ENCODE measurements around the gene CC2D1B.
A peak's percentile ranks its signal among the peaks of the same experiment; 100 is the strongest.
"Not testable (repeated sequence)": the region's sequence is repeated elsewhere in the genome, so short reads cannot be mapped to it uniquely, and the experiment has no call there.

Gene CC2D1B, protein sequence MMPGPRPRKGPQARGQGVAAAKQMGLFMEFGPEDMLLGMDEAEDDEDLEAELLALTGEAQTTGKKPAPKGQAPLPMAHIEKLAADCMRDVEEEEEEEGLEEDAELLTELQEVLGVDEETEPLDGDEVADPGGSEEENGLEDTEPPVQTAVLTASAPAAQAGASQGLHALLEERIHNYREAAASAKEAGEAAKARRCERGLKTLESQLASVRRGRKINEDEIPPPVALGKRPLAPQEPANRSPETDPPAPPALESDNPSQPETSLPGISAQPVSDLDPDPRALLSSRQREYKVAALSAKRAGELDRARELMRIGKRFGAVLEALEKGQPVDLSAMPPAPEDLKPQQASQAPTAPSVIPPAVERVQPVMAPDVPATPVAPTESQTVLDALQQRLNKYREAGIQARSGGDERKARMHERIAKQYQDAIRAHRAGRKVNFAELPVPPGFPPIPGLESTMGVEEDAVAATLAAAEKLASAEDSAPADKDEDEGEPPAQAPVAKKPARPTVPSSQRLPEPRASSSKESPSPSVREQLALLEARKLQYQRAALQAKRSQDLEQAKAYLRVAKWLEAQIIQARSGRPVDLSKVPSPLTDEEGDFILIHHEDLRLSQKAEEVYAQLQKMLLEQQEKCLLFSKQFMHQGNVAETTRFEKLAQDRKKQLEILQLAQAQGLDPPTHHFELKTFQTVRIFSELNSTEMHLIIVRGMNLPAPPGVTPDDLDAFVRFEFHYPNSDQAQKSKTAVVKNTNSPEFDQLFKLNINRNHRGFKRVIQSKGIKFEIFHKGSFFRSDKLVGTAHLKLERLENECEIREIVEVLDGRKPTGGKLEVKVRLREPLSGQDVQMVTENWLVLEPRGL

DNA sequence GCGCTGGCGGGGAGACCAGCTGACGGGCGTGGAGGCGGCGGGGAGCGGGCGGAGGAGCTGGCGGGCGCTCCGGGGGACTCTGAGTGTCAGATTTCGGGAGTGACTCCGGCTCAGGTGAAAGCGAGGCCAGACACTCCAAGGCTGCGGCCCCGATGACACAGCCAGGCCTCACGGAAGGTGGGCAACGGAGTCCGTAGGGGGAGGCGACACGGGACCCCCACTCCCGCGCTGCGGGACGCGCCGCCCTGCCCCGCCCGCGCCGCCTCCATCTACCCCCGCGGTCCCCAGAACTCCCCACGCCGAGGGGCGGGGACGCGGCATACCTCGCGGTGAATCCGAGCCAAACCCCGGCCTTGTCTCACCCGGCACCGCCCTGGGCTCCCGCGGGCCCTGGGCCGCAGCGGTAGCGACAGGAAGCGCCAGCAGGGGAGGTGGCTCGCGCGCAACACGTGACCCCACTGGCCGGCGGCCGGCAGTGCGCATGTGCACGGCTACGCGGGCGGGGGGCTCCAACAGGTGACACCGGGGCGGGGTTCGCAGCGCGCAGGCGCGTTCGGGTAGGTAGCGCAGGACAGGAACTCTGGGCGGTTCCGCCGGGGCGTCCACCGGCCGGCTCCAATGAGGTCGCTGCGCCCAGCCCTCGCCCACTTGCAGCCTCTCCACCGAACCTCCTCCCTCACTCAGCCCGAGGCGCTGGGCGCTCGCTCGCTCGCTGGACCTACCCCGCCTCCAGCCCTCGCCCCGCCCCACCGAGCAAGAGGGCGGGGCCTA lies at the start of gene CC2D1B:
Gene CC2D1B, minus strand, starts transcription at position 460 of the 771 bp plus-strand sequence. CDS start 1,585 bp downstream, outside the sequence.
- peak; percentile 100 for DNase-seq

DNA sequence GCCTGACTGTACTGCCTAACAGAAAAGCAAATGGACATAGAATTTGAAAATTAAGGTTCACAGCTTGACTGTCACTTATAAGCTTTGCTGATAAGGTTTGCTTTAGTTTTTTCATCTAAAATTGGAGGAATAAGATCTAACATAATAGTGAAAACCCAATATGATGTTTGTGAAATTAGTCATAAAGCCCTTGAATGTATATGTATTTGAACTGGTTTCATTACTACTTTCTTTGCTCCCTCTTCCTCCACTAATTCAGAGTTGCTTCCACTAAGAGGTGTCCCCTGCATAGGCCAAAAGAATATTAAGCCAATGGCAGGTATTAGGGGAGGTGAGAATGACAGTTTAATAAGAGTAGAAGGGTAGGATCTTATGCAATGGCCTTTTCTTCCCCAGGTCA lies 48.9 kb upstream of the CC2D1B start:
- DNase-seq = no peak

DNA sequence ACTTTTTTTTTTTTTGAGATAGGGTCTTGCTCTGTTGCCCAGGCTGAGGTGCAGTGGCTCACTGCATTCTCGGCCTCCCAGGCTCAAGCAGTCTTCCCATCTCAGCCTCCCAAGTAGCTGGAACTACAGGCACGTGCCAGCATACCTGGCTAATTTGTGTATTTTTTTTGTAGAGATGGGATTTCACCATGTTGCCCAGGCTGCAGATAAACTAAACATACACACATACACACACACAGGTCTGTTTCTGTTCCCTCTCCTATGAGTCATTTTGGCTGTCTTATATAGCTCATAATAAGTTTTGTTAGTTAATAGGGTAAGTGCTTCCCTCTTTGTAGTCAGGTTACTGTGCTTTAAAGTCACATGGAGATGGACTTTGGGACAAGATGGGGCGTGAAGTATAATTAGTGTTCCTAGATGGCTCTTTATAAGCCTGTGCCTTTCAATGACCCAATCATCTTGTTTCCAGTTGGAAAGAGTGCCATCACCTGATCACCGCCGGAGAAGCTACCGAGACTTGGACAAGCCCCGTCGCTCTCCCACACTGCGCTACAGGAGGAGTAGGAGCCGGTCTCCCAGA lies 47.5 kb upstream of the CC2D1B start:
- no peak for DNase-seq

DNA sequence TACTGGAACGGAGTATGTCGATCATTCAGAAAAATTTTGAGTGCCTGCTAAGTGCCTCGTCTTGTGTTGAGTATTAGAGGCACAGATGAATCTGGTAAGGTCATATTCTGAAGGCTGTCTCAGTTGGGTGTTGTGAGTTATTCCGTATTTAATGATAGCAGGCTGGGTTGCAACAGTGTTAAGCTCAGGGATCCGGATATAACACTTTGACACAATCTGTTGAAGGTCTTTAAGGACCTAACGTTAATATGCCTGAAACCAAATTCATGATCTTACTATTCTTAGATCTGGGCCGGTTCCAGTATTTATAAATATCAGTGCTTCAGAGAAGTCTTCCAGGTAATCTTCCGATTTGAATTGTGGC lies 39.0 kb upstream of the CC2D1B start:
- no peak for DNase-seq

DNA sequence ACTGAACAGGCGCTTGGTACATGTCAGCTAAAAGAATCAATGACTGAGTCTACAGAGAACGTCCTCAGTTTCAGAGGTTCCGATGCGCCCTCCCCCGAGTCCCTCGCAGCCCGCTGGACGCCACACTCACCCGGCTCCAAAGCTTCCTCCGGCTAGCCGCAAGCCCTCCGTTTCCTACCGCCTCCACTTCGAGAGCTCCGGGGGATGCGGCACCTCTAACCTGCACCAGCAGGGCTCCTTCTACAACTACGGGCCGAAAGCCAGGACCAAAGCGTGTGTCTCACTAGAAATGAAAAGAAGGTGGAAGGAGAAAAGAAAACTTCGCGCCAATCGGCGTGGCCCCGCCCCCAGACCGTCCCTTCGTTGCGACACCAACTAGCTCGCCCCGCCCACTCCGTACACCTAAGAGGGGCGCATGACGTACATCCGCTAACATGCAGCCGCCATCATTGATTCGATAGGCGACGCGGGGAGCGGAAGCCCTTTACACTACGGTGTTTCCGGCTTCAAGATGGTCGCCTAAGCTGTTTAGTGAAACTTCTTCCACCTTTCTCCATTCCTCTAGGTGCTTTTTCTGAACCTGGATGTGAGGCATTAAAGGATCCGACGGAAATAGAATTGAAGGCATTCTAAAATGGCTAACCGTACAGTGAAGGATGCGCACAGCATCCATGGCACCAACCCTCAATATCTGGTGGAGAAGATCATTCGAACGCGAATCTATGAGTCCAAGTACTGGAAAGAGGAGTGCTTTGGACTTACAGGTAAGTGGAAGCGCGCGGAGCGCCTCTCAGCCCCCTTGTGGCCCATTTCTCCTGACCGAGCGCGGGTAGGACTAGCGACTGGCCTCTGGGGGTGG lies 38.3 kb upstream of the CC2D1B start, which contains the start of the genes ORC1 and PRPF38A:
Gene ORC1, minus strand, starts transcription at position 308 of the 859 bp plus-strand sequence. CDS start 2,200 bp downstream, outside the sequence.
Gene PRPF38A, plus strand, starts transcription at position 487 of the 859 bp plus-strand sequence. Its CDS starts 148 bp downstream, at position 635.
- peak; percentile 94 for DNase-seq

DNA sequence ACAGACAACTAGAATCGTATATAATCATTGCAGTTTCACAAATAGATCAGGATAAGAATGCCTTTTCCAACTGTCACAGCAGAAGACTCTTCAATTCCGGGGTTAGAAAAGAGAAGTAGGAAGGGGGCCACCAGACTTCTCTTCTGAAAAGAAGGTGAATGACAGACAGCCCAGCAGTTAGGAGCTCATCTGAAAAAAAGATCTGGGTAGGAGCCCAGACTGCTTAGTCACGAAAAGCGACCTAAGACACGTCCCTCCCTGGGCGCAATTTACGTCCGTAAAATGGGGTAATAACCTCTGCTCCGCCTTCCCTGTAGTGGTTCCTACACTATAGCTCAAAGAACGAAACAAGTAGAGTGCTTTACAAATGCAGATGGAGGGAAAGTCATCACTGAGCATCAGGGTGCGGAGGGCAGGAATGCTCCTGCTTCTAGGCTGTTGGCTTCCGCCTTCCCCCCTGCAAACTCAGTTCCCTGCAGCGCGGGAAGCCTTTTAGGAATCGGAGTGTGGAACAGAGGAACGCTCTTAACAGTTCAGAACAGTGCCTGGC lies 37.6 kb upstream of the CC2D1B start:
- peak; percentile 31 for DNase-seq

DNA sequence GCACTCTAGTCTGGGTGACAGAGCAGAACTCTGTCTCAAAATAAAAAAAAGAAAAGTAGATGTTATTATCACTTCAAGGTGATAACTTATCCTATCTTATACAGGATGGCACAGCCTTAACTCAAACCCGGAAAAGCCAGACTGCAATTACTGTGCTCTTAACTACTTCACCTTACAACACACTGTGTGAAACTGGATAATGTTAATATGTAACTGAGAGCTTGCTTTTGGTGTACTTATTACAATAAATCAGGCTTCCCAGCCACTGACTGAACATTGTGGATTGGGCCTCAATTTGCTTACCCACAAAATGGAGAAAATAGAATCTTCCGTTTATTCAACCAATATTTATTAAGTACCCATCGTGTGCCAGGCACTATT lies 36.8 kb upstream of the CC2D1B start:
- DNase-seq = no peak

DNA sequence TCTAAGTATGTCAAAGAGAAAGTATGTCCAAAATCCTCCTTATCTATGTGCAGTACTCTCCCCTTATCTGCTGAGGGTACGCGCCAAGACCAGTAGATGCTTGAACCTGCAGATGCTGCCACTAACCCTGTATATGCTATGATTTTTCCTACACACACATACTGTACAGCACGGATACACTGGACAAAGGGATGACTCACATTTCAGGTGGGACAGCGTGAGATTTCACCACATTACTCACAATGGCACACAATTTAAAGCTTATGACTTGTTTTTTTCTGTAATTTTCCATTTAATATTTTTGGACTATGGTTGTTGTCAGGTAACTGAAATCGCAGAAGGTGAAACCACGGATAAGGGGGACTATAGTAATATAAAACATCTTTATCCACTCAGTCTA lies 34.1 kb upstream of the CC2D1B start:
- no peak for DNase-seq

DNA sequence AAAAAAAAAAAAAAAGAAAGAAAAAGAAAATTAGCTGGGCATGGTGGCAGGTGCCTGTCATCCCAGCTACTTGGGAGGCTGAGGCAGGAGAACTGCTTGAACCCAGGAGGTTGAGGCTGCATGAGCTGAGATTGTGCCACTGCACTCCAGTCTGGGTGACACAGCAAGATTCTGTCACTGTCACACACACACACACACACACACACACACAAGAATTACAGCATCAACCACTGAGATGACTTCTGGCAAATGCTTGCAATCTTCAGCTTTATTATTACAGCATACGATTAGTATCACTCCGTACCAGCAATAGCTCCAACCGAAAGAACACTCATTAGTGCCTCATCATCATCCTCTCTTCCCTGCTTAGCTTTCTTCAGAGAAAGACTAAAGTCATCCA lies 33.6 kb upstream of the CC2D1B start:
- no peak for DNase-seq

DNA sequence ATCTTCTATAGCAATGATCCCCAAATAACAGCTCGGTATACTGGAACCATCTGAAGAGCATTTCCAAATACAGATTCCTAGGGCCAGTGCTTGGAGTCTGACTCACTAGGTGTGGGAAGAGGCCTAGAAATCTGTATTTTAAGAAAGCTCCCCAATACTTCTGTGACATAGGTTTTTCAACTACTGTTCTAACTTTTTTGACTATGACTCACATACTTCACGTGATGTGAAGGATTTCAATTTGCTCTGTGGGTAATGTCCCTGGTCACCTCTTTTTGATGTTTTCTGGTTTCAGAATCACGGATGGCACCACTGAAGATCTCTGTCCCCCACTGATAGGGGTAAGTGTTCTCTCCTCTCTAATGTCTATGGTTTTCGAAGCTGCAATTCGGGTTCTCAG lies 27.2 kb upstream of the CC2D1B start:
- DNase-seq = no peak

DNA sequence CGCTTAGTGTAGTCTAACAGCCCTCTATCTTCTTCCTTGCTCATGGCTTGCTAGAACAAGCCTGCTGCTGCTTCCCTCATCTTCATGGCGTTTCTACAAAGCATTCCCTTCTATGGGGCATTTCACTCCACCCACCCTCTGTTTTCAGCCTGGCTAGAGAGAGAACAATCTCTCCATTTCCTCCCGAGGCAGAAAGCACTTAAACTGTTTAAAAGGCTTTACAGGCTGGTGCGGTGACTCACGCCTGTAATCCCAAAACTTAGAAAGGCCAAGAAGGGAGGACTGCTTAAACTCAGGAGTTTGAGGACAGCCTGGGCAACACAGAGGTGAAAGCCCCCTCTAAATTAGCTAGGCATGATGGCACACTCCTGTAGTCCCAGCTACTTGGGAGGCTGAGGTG lies 20.5 kb upstream of the CC2D1B start:
- DNase-seq = no peak

DNA sequence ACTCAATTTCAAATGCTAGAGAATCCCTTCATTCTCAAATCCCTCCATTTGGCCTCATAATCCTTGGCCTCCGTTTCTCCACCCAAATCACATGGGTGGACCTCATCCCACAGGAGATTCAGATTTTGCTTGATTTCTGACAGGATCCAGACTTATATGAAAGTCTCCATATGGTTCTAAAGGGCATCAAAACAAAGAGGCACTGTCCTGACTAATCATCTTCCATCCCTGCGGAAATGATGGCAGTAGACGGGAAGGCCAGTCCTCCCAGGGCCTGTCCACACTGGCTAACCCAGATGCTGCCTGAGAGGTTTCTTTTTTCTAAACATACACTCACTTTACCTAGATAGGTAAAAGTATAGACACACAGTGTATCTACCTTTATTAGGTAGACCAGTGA lies 19.4 kb upstream of the CC2D1B start:
- DNase-seq = no peak

DNA sequence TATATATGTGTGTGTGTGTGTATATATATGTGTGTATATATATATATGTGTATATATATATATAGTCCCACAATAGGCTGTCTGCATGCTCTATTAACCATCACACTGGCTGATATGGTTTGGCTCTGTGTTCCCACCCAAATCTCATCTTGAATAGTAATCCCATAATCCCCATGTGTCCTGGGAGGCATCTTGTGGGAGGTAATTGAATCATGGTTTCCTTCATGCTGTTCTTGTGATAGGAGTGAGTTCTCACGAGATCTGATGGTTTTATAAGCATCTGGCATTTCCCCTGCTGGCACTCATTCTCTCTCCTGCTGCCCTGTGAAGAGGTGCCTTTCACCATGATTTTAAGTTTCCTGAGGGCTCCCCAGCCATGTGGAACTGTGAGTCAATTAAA lies 3.8 kb upstream of the CC2D1B start:
- DNase-seq = not testable (repeated sequence)

DNA sequence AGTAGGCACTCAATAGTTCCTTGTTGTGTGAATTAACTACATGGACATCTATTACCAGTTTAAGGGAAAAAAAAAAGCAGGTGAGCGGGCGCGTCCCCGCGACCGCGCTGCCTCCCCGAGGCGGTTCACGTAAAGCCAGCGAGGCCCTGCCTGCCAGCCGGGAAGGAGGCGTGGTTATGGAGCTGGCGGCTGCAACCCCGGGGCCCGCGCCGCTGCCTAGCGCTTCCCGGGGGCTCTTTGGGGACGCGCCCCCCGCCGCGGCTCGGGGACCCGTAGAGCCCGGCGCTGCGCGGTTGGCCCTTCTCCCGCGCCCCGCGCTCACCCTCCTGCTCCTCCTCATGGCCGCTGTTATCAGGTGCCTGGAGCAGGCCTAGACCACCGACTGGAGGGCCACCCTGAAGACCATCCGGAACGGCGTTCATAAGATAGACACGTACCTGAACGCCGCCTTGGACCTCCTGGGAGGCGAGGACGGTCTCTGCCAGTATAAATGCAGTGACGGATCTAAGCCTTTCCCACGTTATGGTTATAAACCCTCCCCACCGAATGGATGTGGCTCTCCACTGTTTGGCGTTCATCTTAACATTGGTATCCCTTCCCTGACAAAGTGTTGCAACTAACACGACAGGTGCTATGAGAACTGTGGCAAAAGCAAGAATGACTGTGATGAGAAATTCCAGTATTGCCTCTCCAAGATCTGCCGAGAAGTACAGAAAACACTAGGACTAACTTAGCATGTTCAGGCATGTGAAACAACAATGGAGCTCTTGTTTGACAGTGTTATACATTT lies 2.6 kb upstream of the CC2D1B start:
- DNase-seq = peak; percentile 53

DNA sequence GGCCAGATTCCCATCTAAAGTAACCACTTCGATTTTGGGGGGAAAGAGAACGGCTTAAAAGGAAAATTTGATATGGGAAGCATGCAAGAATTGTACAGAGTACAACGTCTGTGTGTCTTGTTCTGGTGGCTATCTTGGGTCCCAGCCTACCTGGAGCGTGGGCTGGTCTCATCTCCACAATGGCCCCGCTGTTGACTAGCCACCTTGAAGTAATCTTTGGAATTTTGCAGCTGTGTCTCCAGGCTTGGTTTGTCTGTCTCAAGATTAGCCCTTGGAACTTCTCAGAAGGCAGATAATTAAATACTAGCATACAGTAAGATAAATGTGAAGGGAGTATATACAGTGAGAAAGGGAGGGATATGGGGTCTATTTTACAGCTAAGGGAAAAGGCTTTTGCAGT lies 1.3 kb upstream of the CC2D1B start:
- no peak for DNase-seq

DNA sequence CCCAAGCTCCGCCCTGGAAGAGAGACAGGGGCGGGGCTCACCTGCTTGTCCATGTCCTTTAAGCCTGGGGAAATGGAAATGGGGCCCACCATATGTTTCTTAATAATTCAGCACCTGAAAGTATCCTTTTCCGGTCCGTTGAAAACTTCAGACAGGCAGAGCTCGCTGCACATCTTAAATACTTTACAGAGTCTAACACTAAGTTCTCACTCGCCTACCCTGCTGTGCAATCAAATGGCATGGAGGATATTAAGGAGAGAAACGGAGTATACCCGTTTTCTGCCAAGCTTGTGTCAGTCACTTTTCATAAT lies 467 bp upstream of the CC2D1B start:
- DNase-seq = no peak

DNA sequence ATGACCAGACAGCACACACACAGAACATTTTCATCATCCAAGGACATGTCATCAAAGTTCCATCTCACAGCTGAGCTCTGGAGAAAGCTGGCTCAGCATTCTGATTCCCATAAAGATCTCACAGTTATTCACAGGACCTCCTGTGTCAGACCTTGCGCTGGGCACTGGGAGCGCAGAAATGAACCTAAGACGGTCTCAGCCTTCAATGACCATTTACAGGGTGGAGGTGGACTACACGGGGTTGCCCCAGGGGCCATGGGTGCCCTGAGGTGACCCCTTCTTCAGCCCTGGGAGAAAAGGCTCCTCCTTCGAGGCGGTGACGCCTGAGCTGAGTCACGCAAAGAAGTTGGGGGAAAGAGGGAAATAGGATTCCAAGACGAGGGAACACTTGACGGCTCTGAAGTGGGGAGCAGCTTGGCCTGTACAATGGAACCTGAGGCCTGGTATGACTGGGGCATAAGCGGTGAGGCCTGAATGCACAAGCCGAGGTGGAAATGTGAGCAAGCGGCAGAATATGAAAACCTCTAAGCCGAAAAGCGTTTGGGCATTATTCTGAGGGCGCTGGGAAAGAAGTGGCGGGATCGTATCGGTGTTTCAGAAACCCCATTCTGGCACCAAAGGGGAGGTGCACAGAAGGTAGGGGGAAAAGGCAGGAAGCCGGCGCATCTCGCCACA lies 797 bp downstream of the CC2D1B start:
- DNase-seq = no peak

DNA sequence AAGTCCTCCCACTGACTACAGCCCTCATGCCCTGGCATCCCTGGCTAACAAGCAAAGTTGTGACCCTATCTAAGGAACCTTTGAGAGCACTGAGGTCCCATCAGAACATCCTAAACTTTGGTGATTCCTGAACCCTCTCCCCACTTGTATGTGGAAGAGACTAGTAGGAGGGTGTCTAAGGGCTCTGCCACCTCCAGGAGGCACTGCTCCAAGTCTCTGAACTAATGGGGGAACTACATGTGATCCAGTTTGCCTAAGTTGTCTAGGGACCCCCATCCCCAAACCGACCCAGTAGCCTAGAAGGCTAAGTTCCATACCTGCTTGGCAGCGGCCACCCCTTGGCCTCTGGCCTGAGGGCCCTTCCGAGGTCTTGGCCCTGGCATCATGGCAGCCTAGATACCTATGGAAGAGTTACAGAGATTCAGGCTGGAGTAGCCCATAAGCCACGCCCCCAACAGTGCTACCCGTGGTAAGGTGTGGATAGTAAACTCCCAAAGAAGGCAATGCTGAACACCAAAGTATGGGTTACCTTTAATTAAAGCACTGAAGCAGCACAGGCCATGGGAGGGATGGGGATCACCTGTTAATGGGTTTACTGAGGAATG lies 1.7 kb downstream of the CC2D1B start:
- no peak for DNase-seq

DNA sequence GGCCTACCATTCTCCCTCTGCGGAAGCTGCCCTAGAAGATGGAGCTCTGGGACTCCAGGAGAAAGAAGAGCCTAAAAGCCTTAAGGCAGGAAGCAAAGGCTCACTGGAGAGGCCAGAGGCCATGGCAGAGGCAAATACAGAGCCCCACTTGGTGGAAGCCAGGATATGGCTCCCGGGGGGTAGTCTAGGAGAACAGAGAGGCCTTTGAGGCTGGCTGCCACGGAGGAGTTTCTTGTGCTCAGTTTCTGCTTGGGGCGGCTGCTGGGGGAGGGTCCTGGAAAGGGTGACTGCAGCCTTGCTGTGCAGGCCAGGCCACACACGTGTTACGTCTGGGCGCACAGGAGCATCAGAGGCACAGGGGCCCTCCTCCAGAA lies 5.4 kb downstream of the CC2D1B start:
- no peak for DNase-seq

Data from activated effector memory CD4-positive, alpha-beta T cell treated with Interleukin-2 at 50 U/mL for 16 hours (primary cell).